IMR-90 (cell line): Measurements from ENCODE around the gene CCDC28B. TPM values are rescaled to one million over a fixed set of nuclear protein-coding genes. Genes with fewer than 3 reads are reported as not detected.
A peak's percentile ranks its signal among the peaks of the same experiment; 100 is the strongest.

Source experiments
- ATAC-seq: fragments of 200-7000 bp; cut with Tn5 transposase; 2 replicates; pipeline ENCODE4 v1.9.1; 2020; ENCODE audit warnings: low read depth, mild to moderate bottlenecking, moderate library complexity
- BruUV-seq: library from RNA; stranded (reverse); fragments of 400-500 nt; replicated peaks from 2 replicates; lab custom pipeline; 2021; lab: Mats Ljungman, UMichigan
- CTCF ChIA-PET: fragments of 300-600 bp; formaldehyde crosslinking; extraction: SDS; loops from one replicate; lab custom pipeline; 2021; ENCODE audit warnings: antibody characterized with exemption; lab: Yijun Ruan, JAX
- POLR2A ChIA-PET: fragments of 300-600 bp; sonication (Branson Sonifier 250); formaldehyde crosslinking; loops from one replicate; lab custom pipeline; 2022; ENCODE audit warnings: antibody characterized with exemption; ENCODE audit not compliant: unreplicated experiment; lab: Charles Lee
- DNase-seq: peaks from one replicate; pipeline ENCODE4 v3.0.0; 2013
- H2AFZ ChIP-seq: replicated peaks from 2 replicates; pipeline ENCODE3; 2013; ENCODE audit warnings: low read length, mild to moderate bottlenecking; ENCODE audit not compliant: poor library complexity
- H2AK5ac ChIP-seq: 2 replicates; pipeline ENCODE4 v1.6.1; 2013; ENCODE audit warnings: low read depth, low read length, inconsistent platforms
- H2AK9ac ChIP-seq: replicated peaks from 2 replicates; pipeline ENCODE3; 2013; ENCODE audit warnings: mild to moderate bottlenecking, low read depth, low read length, moderate library complexity; ENCODE audit not compliant: poor library complexity
- H2BK120ac ChIP-seq: 2 replicates; pipeline ENCODE4 v1.6.1; 2013; ENCODE audit warnings: low read depth, low read length, inconsistent platforms
- H2BK15ac ChIP-seq: 3 replicates; pipeline ENCODE4 v1.6.1; 2013; ENCODE audit warnings: low read depth, low read length, inconsistent platforms
- H2BK20ac ChIP-seq: 2 replicates; pipeline ENCODE4 v1.6.1; 2013; ENCODE audit warnings: low read depth, mild to moderate bottlenecking, inconsistent platforms, low read length, moderate library complexity
- H2BK5ac ChIP-seq: 2 replicates; pipeline ENCODE4 v1.6.1; 2013; ENCODE audit warnings: mild to moderate bottlenecking, low read depth, low read length, inconsistent platforms; ENCODE audit not compliant: poor library complexity, severe bottlenecking
- H3K14ac ChIP-seq: replicated peaks from 2 replicates; pipeline ENCODE4 v1.6.1; 2013; ENCODE audit warnings: low read depth, low read length, inconsistent platforms
- H3K18ac ChIP-seq: 2 replicates; pipeline ENCODE4 v1.6.1; 2013; ENCODE audit warnings: low read depth, low read length, control low read depth
- H3K23ac ChIP-seq: 2 replicates; pipeline ENCODE4 v1.6.1; 2013; ENCODE audit warnings: low read depth, low read length, inconsistent platforms
- H3K27ac ChIP-seq: 2 replicates; pipeline ENCODE4 v1.5.1; 2013; ENCODE audit warnings: mild to moderate bottlenecking, control low read depth, low read length; ENCODE audit not compliant: insufficient read depth
- H3K27me3 ChIP-seq: 2 replicates; pipeline ENCODE4 v1.6.1; 2013; ENCODE audit warnings: low read length; ENCODE audit not compliant: control insufficient read depth, insufficient read depth
- H3K36me3 ChIP-seq: 2 replicates; pipeline ENCODE4 v1.6.1; 2013; ENCODE audit warnings: low read length, mixed read lengths; ENCODE audit not compliant: control insufficient read depth, insufficient read depth
- H3K4ac ChIP-seq: 2 replicates; pipeline ENCODE4 v1.6.1; 2013; ENCODE audit warnings: low read depth, low read length, inconsistent platforms
- H3K4me1 ChIP-seq: 2 replicates; pipeline ENCODE4 v1.6.1; 2013; ENCODE audit warnings: low read length, mixed read lengths; ENCODE audit not compliant: control insufficient read depth, insufficient read depth
- H3K4me2 ChIP-seq: 2 replicates; pipeline ENCODE4 v1.6.1; 2013; ENCODE audit warnings: low read depth, mild to moderate bottlenecking, control low read depth, low read length, moderate library complexity
- H3K4me3 ChIP-seq: 2 replicates; pipeline ENCODE4 v1.5.1; 2013; ENCODE audit warnings: low read depth, mild to moderate bottlenecking, control low read depth, low read length, moderate library complexity; ENCODE audit not compliant: insufficient read depth
- H3K56ac ChIP-seq: 2 replicates; pipeline ENCODE4 v1.6.1; 2013; ENCODE audit warnings: low read length, inconsistent platforms; ENCODE audit not compliant: insufficient read depth; ENCODE audit errors: extremely low read depth
- H3K79me1 ChIP-seq, 2 experiments: 2 replicates each; pipeline ENCODE4 v1.6.1; 2013; ENCODE audit warnings: low read length in 2 of 2, inconsistent platforms in 1 of 2, low read depth in 1 of 2
- H3K9ac ChIP-seq: 2 replicates; pipeline ENCODE4 v1.6.1; 2013; ENCODE audit warnings: low read depth, low read length, control low read depth
- H3K9me1 ChIP-seq: 2 replicates; pipeline ENCODE4 v1.6.1; 2013; ENCODE audit warnings: low read length, inconsistent platforms; ENCODE audit not compliant: insufficient read depth
- H3K9me3 ChIP-seq: 2 replicates; pipeline ENCODE4 v1.6.1; 2013; ENCODE audit warnings: low read length; ENCODE audit not compliant: control insufficient read depth, insufficient read depth
- H4K20me1 ChIP-seq: 2 replicates; pipeline ENCODE4 v1.6.1; 2013; ENCODE audit warnings: low read length, inconsistent platforms; ENCODE audit not compliant: insufficient read depth
- H4K5ac ChIP-seq: 2 replicates; pipeline ENCODE4 v1.6.1; 2013; ENCODE audit warnings: mild to moderate bottlenecking, low read depth, low read length, control low read depth
- H4K8ac ChIP-seq, 2 experiments: 2 replicates each; pipeline ENCODE4 v1.6.1; 2013; ENCODE audit warnings: low read depth in 2 of 2, low read length in 2 of 2, control low read depth in 1 of 2, inconsistent platforms in 1 of 2
- H4K91ac ChIP-seq: 2 replicates; pipeline ENCODE4 v1.6.1; 2013; ENCODE audit warnings: low read depth, low read length, inconsistent platforms; ENCODE audit not compliant: insufficient read depth
- BHLHE40 ChIP-seq: fragments of 150-350 bp; IDR thresholded peaks from 2 replicates; pipeline ENCODE4 v1.6.1; 2016; ENCODE audit warnings: mild to moderate bottlenecking, low read depth, low read length
- CEBPB ChIP-seq: IDR thresholded peaks from 2 replicates; pipeline ENCODE4 v1.6.1; 2012; ENCODE audit warnings: low read depth, low read length, improper control_type of control experiment
- ELK1 ChIP-seq: fragments of 150-350 bp; IDR thresholded peaks from 2 replicates; pipeline ENCODE4 v1.6.1; 2016; ENCODE audit warnings: low read depth, mild to moderate bottlenecking, low read length, moderate library complexity, borderline replicate concordance
- FOS ChIP-seq: fragments of 150-350 bp; IDR thresholded peaks from 2 replicates; pipeline ENCODE4 v1.6.1; 2016; ENCODE audit warnings: low read depth, low read length
- MAFK ChIP-seq: IDR thresholded peaks from 2 replicates; pipeline ENCODE4 v1.6.1; 2012; ENCODE audit warnings: low read depth, low read length, improper control_type of control experiment
- POLR2A ChIP-seq: IDR thresholded peaks from 2 replicates; pipeline ENCODE4 v1.6.1; 2012; ENCODE audit warnings: mild to moderate bottlenecking, low read depth, low read length
- RCOR1 ChIP-seq: IDR thresholded peaks from 2 replicates; pipeline ENCODE4 v1.6.1; 2012; ENCODE audit warnings: mild to moderate bottlenecking, low read length, improper control_type of control experiment; ENCODE audit not compliant: insufficient replicate concordance
- SMC3 ChIP-seq: fragments of 150-350 bp; IDR thresholded peaks from 2 replicates; pipeline ENCODE4 v1.6.1; 2016; ENCODE audit warnings: low read depth, mild to moderate bottlenecking, antibody characterized with exemption, low read length, moderate library complexity
- WGBS, 2 experiments: methylation state at CpG; one replicate each; pipeline versions ENCODE4 v1.1.5 to v1.1.7; 2013; ENCODE audit warnings: missing lambda C conversion rate in 2 of 2; ENCODE audit not compliant: insufficient read length in 1 of 2; ENCODE audit errors: extremely low coverage in 2 of 2; 5-methylcytosine and 5-hydroxymethylcytosine counted together
- dilution Hi-C: fragments of 300-500 bp; cut with HindIII; formaldehyde crosslinking; loops from one replicate; pipeline ENCODE4 v1.14.3; 2018; ENCODE audit warnings: low sequenced_read_pairs; ENCODE audit not compliant: unreplicated experiment
- in situ Hi-C: fragments of 300-500 bp; cut with MboI; formaldehyde crosslinking; loops from 3 replicates; pipeline ENCODE4 v1.14.3; 2019; ENCODE audit warnings: low sequenced_read_pairs, inconsistent platforms, mixed read lengths
- intact Hi-C: fragments of 100-400 bp; cut with micrococcal nuclease; formaldehyde crosslinking; loops from 2 replicates; pipeline ENCODE4 v1.10.0; 2022
- polyA plus RNA-seq, 3 experiments: library from polyadenylated mRNA; depleted of rRNA; stranded (reverse); fragments of >200 nt; gene quantifications; 2 replicates each; pipeline ENCODE4 v1.2.3, GENCODE V29; 2012; ENCODE audit warnings: low replicate concordance in 1 of 3
- total RNA-seq: library from RNA; depleted of rRNA; stranded (reverse); fragments of >200 nt; gene quantifications from 2 replicates; pipeline ENCODE4 v1.2.3, GENCODE V29; 2012

The CCDC28B gene
- total and polyA plus RNA-seq, 2 of the 4 experiments (the other 2 are of a cell fraction), result 17.2 to 18.4 TPM

GRCh38 chr1:32151319-32151787 lies 49.0 kb upstream of the CCDC28B start:
- Histone ChIP-seq H4K5ac (no peak overlapping the region), H3K9me1 (peaks cover 13% of the 10 kb centered on the region), H3K56ac (no peak overlapping the region), H3K4me3 (no peak overlapping the region), H3K27ac (peak overlapping the region; percentile 10; the same call in 1 of the 2 replicates), H3K23ac (peak overlapping the region; percentile 72; the same call in 1 of the 2 replicates), H3K14ac (no peak overlapping the region), H2BK5ac (peak overlapping the region; percentile 10), H3K36me3 (peaks cover 9% of the 10 kb centered on the region; the same call in 1 of the 2 replicates), H2BK120ac (no peak overlapping the region), H3K4me2 (peak overlapping the region; percentile 86), H3K18ac (no peak overlapping the region), H3K4ac (0 out of 2 replicates have a peak overlapping the region, but pooled peaks have one; percentile 36), H3K4me1 (peaks cover 8% of the 10 kb centered on the region), H2AFZ (no peak overlapping the region), H3K9me3 (no peaks in the 10 kb centered on the region), H3K9ac (no peak overlapping the region), H2BK20ac (no peak overlapping the region), H2BK15ac (no peak overlapping the region), H4K20me1 (peaks cover 36% of the 10 kb centered on the region), H4K8ac (no peak overlapping the region), H3K79me1 (peaks cover 31 to 71% of the 10 kb centered on the region in 2 experiments), H2AK9ac (peak overlapping the region; percentile 59), H4K91ac (no peak overlapping the region), H2AK5ac (no peak overlapping the region), H3K27me3 (no peaks in the 10 kb centered on the region)
- BruUV-seq, result no TSS peak
- WGBS, 2 experiments, result 17% methylated on average over 1 of the region's 5 CpGs; no CpG with 5 or more reads in 1 of the 2 experiments
- TF ChIP-seq FOS (peak; percentile 61), SMC3 (peak; percentile 18; the same call in 1 of the 2 replicates), MAFK (peak; percentile 58), RCOR1 (no peak), CEBPB (peak; percentile 29), ELK1 (no peak), POLR2A (no peak), BHLHE40 (no peak)
- ATAC-seq (peak; percentile 99), DNase-seq (peak; percentile 90)
- dilution Hi-C loops (no loop called here), intact Hi-C loops (no loop called here), in situ Hi-C loops (no loop called here)
- CTCF ChIA-PET, result interaction anchor here (0.6 to 1.1 kb wide), 4 partner anchors 9 to 71 kb away, joined by 3 to 4 read pairs (median 3); partner anchors contain the start of gene KPNA6
- POLR2A ChIA-PET, result no interaction called here
